ENCODE measurements around the gene HES4. TPM values are rescaled to one million over a fixed set of nuclear protein-coding genes. Genes with fewer than 3 reads are reported as not detected.
A peak's percentile ranks its signal among the peaks of the same experiment; 100 is the strongest.

The HES4 gene
- total and polyA plus RNA-seq, 2 of the 13 experiments (the other 11 are each of a cell fraction or from before 2014, with no cell fraction given), result 8.8 to 10.6 TPM

GRCh38 chr1:1033731-1034438 is 34.0 kb upstream of the HES4 start:
- no peak for FAIRE-seq
- Histone ChIP-seq H4K20me1 (ENCODE audit: insufficient read depth, low read length) (peaks cover 19% of the 10 kb centered on the region; the same call in 1 of the 2 replicates), H3K9ac (ENCODE audit: insufficient read depth, low read depth, low read length) (no peak overlapping the region), H2AFZ (ENCODE audit: low read length) (no peak overlapping the region), H3K27me3 (ENCODE audit: control insufficient read depth in 1 of 2, insufficient read depth in 2 of 2, low read length in 2 of 2) (no peaks in the 10 kb centered on the region), H3K79me2 (ENCODE audit: insufficient read depth, low read length) (peaks cover 8% of the 10 kb centered on the region), H3K9me3 (ENCODE audit: low read length) (no peaks in the 10 kb centered on the region), H3K4me2 (ENCODE audit: low read depth, low read length) (no peak overlapping the region), H3K4me1 (ENCODE audit: insufficient read depth, low read length) (peaks cover 51% of the 10 kb centered on the region), H3K4me3 (replicated peaks in 1 of 3; ENCODE audit: insufficient read depth in 1 of 3, low read depth in 2 of 3, low read length in 3 of 3) (no peak overlapping the region), H3K36me3 (replicated peaks in 1 of 2; ENCODE audit: control insufficient read depth in 1 of 2, insufficient read depth in 2 of 2, low read length in 2 of 2) (peaks cover 8 to 18% of the 10 kb centered on the region in 2 experiments; a peak in 4 of 5 replicates), H3K27ac (ENCODE audit: extremely low read length, insufficient read depth, low read length) (no peak overlapping the region)
- in situ Hi-C loops (cut with HindIII; ENCODE audit: extremely low pct_ligation_motif_present, low pct_unique_long_range_greater_than_20kb), result no loop called here
- no peak for DNase-seq (ENCODE audit: low spot score)
- POLR2A ChIA-PET, result no interaction called here
- ATAC-seq, result no peak
- BruUV-seq (replicated peaks), result no TSS peak
- no peak for TF ChIP-seq ZNF512 (CRISPR knock-in tag; IDR thresholded peaks at IDR 0.05)
- TF ChIP-seq MYPOP (CRISPR knock-in tag; IDR thresholded peaks at IDR 0.05), result no peak
- intact Hi-C loops (cut with micrococcal nuclease; ENCODE audit: unreplicated experiment), result no loop called here
- CTCF ChIA-PET (ENCODE audit: low intra/inter-chr PET ratio, low total read pairs), result no interaction called here
- WGBS (ENCODE audit: low lambda C conversion rate), result 98% methylated on average over 68 of the region's 71 CpGs

GRCh38 chr1:1033009-1033587 is 33.2 kb upstream of the HES4 start:
- peaks cover 11% of the 10 kb centered on the region; the same call in 1 of the 2 replicates for H4K20me1 ChIP-seq (ENCODE audit: insufficient read depth, low read length)
- BruUV-seq (replicated peaks), result no TSS peak
- no peak for TF ChIP-seq SALL2 (CRISPR knock-in tag; IDR thresholded peaks at IDR 0.05)
- peak; percentile 42 for TF ChIP-seq CTCF (CRISPR knock-in tag; IDR thresholded peaks at IDR 0.05)
- no peak for TF ChIP-seq HHEX (CRISPR knock-in tag; IDR thresholded peaks at IDR 0.05)
- no peak for TF ChIP-seq THRA (CRISPR knock-in tag; IDR thresholded peaks at IDR 0.05; ENCODE audit: borderline replicate concordance)
- TF ChIP-seq ZBTB33 (CRISPR knock-in tag; IDR thresholded peaks at IDR 0.05), result peak; percentile 65
- TF ChIP-seq TEAD3 (CRISPR knock-in tag; optimal IDR thresholded peaks at IDR 0.05; ENCODE audit: borderline replicate concordance), result no peak

More at GRCh38 chr1:1033009-1033587, 33.2 kb upstream of the HES4 start:
- H3K9ac ChIP-seq (ENCODE audit: insufficient read depth, low read depth, low read length), result no peak overlapping the region
- H3K27me3 ChIP-seq (ENCODE audit: control insufficient read depth in 1 of 2, insufficient read depth in 2 of 2, low read length in 2 of 2), result no peaks in the 10 kb centered on the region
- H3K4me3 ChIP-seq (replicated peaks in 1 of 3; ENCODE audit: insufficient read depth in 1 of 3, low read depth in 2 of 3, low read length in 3 of 3), result no peak overlapping the region
- no peak overlapping the region for H3K27ac ChIP-seq (ENCODE audit: extremely low read length, insufficient read depth, low read length)
- CTCF ChIA-PET (ENCODE audit: low intra/inter-chr PET ratio, low total read pairs), result no interaction called here
- WGBS (ENCODE audit: low lambda C conversion rate), result 99% methylated on average over 67 of the region's 73 CpGs
- ATAC-seq, result no peak; the same call in 2 of the 3 replicates
- POLR2A ChIA-PET, result no interaction called here
- peaks cover 7 to 11% of the 10 kb centered on the region in 2 experiments; a peak in 4 of 5 replicates for H3K36me3 ChIP-seq (replicated peaks in 1 of 2; ENCODE audit: control insufficient read depth in 1 of 2, insufficient read depth in 2 of 2, low read length in 2 of 2)
- no peak for FAIRE-seq
- H3K4me2 ChIP-seq (ENCODE audit: low read depth, low read length), result no peak overlapping the region
- intact Hi-C loops (cut with micrococcal nuclease; ENCODE audit: unreplicated experiment) (no loop called here), in situ Hi-C loops (cut with HindIII; ENCODE audit: extremely low pct_ligation_motif_present, low pct_unique_long_range_greater_than_20kb) (no loop called here)
- H3K79me2 ChIP-seq (ENCODE audit: insufficient read depth, low read length), result peaks cover under 1% of the 10 kb centered on the region
- no peak overlapping the region for H2AFZ ChIP-seq (ENCODE audit: low read length)
- H3K4me1 ChIP-seq (ENCODE audit: insufficient read depth, low read length), result peaks cover 44% of the 10 kb centered on the region
- DNase-seq (ENCODE audit: low spot score), result no peak
- no peaks in the 10 kb centered on the region for H3K9me3 ChIP-seq (ENCODE audit: low read length)

Data from HepG2 (cell line).